Measurements from ENCODE around the gene LRRC8B. TPM values are rescaled to one million over a fixed set of nuclear protein-coding genes. Genes with fewer than 3 reads are reported as not detected.

The LRRC8B gene
- total and polyA plus RNA-seq, 9 of the 15 experiments (the other 6 are each of a cell fraction or from before 2014, with no cell fraction given): 4.3 to 43.7 (median 14.4) TPM

DNA sequence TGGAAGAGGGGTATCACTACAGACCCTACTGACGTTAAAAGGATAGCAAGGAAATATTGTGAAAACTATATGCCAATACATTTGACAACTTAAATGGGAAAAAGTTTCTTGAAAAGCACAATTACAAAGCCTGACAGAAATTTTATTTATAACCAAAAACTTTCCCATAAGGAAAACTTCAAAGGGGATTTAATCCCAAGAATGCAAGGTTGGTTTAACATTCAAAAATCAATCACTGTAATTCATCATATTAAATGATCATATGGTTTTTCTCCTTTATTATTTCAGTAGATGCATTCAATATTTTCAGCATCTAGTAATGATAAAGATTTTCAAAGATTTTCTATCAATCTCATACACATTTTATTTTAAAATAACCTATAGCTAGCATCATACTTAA is 121.6 kb downstream of the LRRC8B start:
- FAIRE-seq: no peak
- H4K20me1 ChIP-seq (replicated peaks; ENCODE audit: control insufficient read depth, insufficient read depth, low read length): no peaks in the 10 kb centered on the region
- H3K9ac ChIP-seq (ENCODE audit: insufficient read depth in 1 of 2, low read depth in 2 of 2, low read length in 2 of 2): no peak overlapping the region
- 29% methylated on average over 1 of the region's 1 CpG for WGBS (ENCODE audit: insufficient coverage, low coverage, missing lambda C conversion rate)
- in situ Hi-C loops (cut with MboI) (no loop called here), intact Hi-C loops (cut with micrococcal nuclease) (no loop called here)
- BruUV-seq (replicated peaks): no TSS peak
- no peak overlapping the region for H3K4me3 ChIP-seq
- DNase-seq (ENCODE audit: extremely low read depth in 1 of 4, low spot score in 3 of 4): no peak
- 0 out of 2 replicates have a peak, but pooled peaks have one; percentile 24 for TF ChIP-seq LEF1 (IDR thresholded peaks at IDR 0.05)
- TF ChIP-seq, protein P1, sequence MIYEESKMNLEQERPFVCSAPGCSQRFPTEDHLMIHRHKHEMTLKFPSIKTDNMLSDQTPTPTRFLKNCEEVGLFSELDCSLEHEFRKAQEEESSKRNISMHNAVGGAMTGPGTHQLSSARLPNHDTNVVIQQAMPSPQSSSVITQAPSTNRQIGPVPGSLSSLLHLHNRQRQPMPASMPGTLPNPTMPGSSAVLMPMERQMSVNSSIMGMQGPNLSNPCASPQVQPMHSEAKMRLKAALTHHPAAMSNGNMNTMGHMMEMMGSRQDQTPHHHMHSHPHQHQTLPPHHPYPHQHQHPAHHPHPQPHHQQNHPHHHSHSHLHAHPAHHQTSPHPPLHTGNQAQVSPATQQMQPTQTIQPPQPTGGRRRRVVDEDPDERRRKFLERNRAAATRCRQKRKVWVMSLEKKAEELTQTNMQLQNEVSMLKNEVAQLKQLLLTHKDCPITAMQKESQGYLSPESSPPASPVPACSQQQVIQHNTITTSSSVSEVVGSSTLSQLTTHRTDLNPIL (CRISPR knock-in tag; IDR thresholded peaks at IDR 0.05): no peak
- no peak for TF ChIP-seq EWSR1 (IDR thresholded peaks at IDR 0.05; ENCODE audit: borderline replicate concordance, low read depth, partially characterized antibody)
- peak; percentile 95 for TF ChIP-seq ZNF324 (CRISPR knock-in tag; IDR thresholded peaks at IDR 0.05)
- no peak for TF ChIP-seq FOXJ2 (tag; IDR thresholded peaks at IDR 0.05)
- H2AFZ ChIP-seq (ENCODE audit: low read depth, low read length): no peak overlapping the region
- no peaks in the 10 kb centered on the region for H3K36me3 ChIP-seq (ENCODE audit: control insufficient read depth, insufficient read depth, low read length)
- peaks cover 5% of the 10 kb centered on the region; the same call in 2 of the 3 replicates for H3K79me2 ChIP-seq (ENCODE audit: control insufficient read depth, insufficient read depth, low read length)
- no peak for ATAC-seq
- ChIA-PET POLR2A (no interaction called here), CTCF (ENCODE audit: low intra/inter-chr PET ratio) (no interaction called here)
- H3K27ac ChIP-seq (ENCODE audit: extremely low read depth, low read depth, low read length): no peak overlapping the region
- H3K9me1 ChIP-seq (ENCODE audit: control insufficient read depth, insufficient read depth, low read length): no peaks in the 10 kb centered on the region
- no peaks in the 10 kb centered on the region for H3K27me3 ChIP-seq (ENCODE audit: control insufficient read depth in 2 of 2, insufficient read depth in 2 of 2, low read length in 2 of 2)
- H3K4me1 ChIP-seq (replicated peaks in 1 of 2; ENCODE audit: control insufficient read depth in 2 of 2, insufficient read depth in 2 of 2, low read length in 2 of 2): no peaks in the 10 kb centered on the region
- H3K9me3 ChIP-seq (replicated peaks; ENCODE audit: control insufficient read depth, insufficient read depth, low read depth, low read length): peaks cover 2% of the 10 kb centered on the region; the same call in 1 of the 2 replicates
- H3K4me2 ChIP-seq (ENCODE audit: insufficient read depth, low read length): no peak overlapping the region

Other genes starting within 250 kb of the LRRC8B start
- not detected in 2 replicates for gene GBP6, start 160.8 kb upstream of the LRRC8B start, total RNA-seq (2014; rRNA removed)
- not detected in 2 replicates for gene GBP6, start 160.8 kb upstream of the LRRC8B start, total RNA-seq (2014; rRNA removed; fragmentation: Illumina TruSeq; extraction: Trizol)
- gene GBP6, start 160.8 kb upstream of the LRRC8B start, total RNA-seq (2015; rRNA removed; fragmentation: Illumina TruSeq; extraction: Trizol): not detected in 2 replicates
- not detected in 2 replicates for gene GBP6, start 160.8 kb upstream of the LRRC8B start, total RNA-seq (2021)
- gene GBP6, start 160.8 kb upstream of the LRRC8B start, polyA plus RNA-seq (2011; rRNA removed): not detected in 2 replicates
- not detected in 2 replicates for gene GBP6, start 160.8 kb upstream of the LRRC8B start, polyA plus RNA-seq (2014; fragmentation: Illumina TruSeq; extraction: Trizol)
- not detected for gene GBP6, start 160.8 kb upstream of the LRRC8B start, polyA plus RNA-seq (2014; fragmentation: Nextera tagmentation; extraction: Ambion mirVana)
- gene GBP6, start 160.8 kb upstream of the LRRC8B start, polyA plus RNA-seq (2014; rRNA removed): not detected in 2 replicates
- gene LRRC8C, start 108.3 kb downstream of the LRRC8B start, total RNA-seq (2014; rRNA removed): 3.3 and 3.7 TPM in 2 replicates
- 4.5 and 5.5 TPM in 2 replicates for gene LRRC8C, start 108.3 kb downstream of the LRRC8B start, total RNA-seq (2014; rRNA removed; fragmentation: Illumina TruSeq; extraction: Trizol)
- 5.2 TPM in 2 replicates for gene LRRC8C, start 108.3 kb downstream of the LRRC8B start, total RNA-seq (2015; rRNA removed; fragmentation: Illumina TruSeq; extraction: Trizol)
- 4.9 and 5.0 TPM in 2 replicates for gene LRRC8C, start 108.3 kb downstream of the LRRC8B start, total RNA-seq (2021)
- gene LRRC8C, start 108.3 kb downstream of the LRRC8B start, polyA plus RNA-seq (2011; rRNA removed): 12.5 and 14.7 TPM in 2 replicates
- 4.5 and 5.3 TPM in 2 replicates for gene LRRC8C, start 108.3 kb downstream of the LRRC8B start, polyA plus RNA-seq (2014; fragmentation: Illumina TruSeq; extraction: Trizol)
- 1 to 10 TPM in 1 of 2 experiments, under 1 TPM in 1; 1.00 to 1.3 TPM for gene LRRC8C, start 108.3 kb downstream of the LRRC8B start, polyA plus RNA-seq (2014; fragmentation: Nextera tagmentation; extraction: Ambion mirVana)
- gene LRRC8C, start 108.3 kb downstream of the LRRC8B start, polyA plus RNA-seq (2014; rRNA removed): 3.0 and 3.2 TPM in 2 replicates